Peyer's patch (tissue), 4 donors: ENCODE measurements around the gene HEYL. TPM values are rescaled to one million over a fixed set of nuclear protein-coding genes. Genes with fewer than 3 reads are reported as not detected.
A peak's percentile ranks its signal among the peaks of the same experiment; 100 is the strongest.

Experiments used
- DNase-seq, 3 donors: peaks; one replicate each; pipeline ENCODE4 v3.0.0-alpha.2; 2017 to 2019
- H3K27ac ChIP-seq, 4 donors: fragments of 200-600 bp; sonication (generic); one replicate each; pipeline ENCODE4 v1.5.1; 2016 to 2019
- H3K27me3 ChIP-seq, 2 donors: fragments of 200-600 bp; sonication (generic); one replicate each; pipeline ENCODE4 v1.5.1; 2019
- H3K36me3 ChIP-seq, 3 donors: fragments of 200-600 bp; sonication (generic); one replicate each; pipeline ENCODE4 v1.5.1; 2016 to 2019
- H3K4me1 ChIP-seq, 4 donors: fragments of 200-600 bp; sonication (generic); one replicate each; pipeline ENCODE4 v1.5.1; 2016 to 2019
- H3K4me3 ChIP-seq, 4 donors: fragments of 200-600 bp; sonication (generic); 1 replicate in 3 of 4; 2 replicates in 1 of 4; pipeline ENCODE4 v1.5.1; 2016 to 2019; ENCODE audit warnings: mild to moderate bottlenecking in 1 of 4
- H3K9me3 ChIP-seq, 4 donors: fragments of 200-600 bp; sonication (generic); one replicate each; pipeline ENCODE4 v1.5.1; 2016 to 2019; ENCODE audit warnings: mild to moderate bottlenecking in 1 of 4
- CTCF ChIP-seq, 6 experiments: fragments of 450-650 bp in 4 of 6; fragments of 200-600 bp in 2 of 6; sonication (generic) in 1 of 6; IDR thresholded peaks; one replicate each; pipeline ENCODE4 v1.5.1; 2017 to 2019; ENCODE audit warnings: antibody characterized with exemption in 6 of 6, mild to moderate bottlenecking in 3 of 6, moderate library complexity in 1 of 6
- POLR2A ChIP-seq, 2 donors: fragments of 450-650 bp; IDR thresholded peaks; one replicate each; pipeline ENCODE4 v1.5.1; 2017; ENCODE audit warnings: antibody characterized with exemption in 2 of 2, mild to moderate bottlenecking in 2 of 2, moderate library complexity in 2 of 2
- total RNA-seq, 4 donors: library from RNA; depleted of rRNA; stranded (reverse); fragments of >200 nt; gene quantifications; one replicate each; pipeline ENCODE4 v1.1.0, GENCODE V29; 2016

Gene HEYL
- total RNA-seq, 4 donors from 2014 or later: 0.95 to 5.8 (median 1.5) TPM; not detected in 1

DNA sequence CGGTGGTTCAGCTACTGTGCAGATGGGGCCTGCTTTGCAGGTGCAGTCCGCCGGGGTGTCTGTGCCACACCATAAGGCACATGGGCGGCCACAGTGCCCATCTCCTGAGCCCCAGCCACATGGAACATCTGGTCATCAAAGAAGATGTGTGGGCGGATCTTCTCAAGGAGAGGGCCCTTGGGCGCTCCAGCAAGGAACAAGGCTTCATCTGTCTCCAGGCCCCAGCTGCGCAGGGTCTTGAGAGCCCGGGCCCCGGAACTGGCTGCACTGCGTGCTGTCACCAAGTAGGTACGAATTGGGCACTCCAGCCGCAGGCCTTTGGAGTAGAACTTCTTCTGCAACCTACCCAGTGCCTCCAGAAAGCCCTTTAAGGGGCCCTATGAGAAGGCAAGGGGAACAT lies 19.7 kb upstream of the HEYL start:
- Histone ChIP-seq H3K4me3 (no peak overlapping the region), H3K27me3 (no peaks in the 10 kb centered on the region), H3K36me3 (no peaks in the 10 kb centered on the region), H3K4me1 (no peaks in the 10 kb centered on the region), H3K9me3 (no peaks in the 10 kb centered on the region), H3K27ac (no peak overlapping the region)
- TF ChIP-seq POLR2A (IDR thresholded peaks at IDR 0.05) (no peak), CTCF (IDR thresholded peaks at IDR 0.05) (no peak)
- DNase-seq: no peak

GRCh38 chr1:39657923-39658485 lies 18.6 kb upstream of the HEYL start:
- Histone ChIP-seq H3K36me3 (no peaks in the 10 kb centered on the region), H3K27me3 (no peaks in the 10 kb centered on the region), H3K4me3 (no peak overlapping the region), H3K27ac (no peak overlapping the region), H3K9me3 (no peaks in the 10 kb centered on the region), H3K4me1 (no peaks in the 10 kb centered on the region)
- TF ChIP-seq POLR2A (IDR thresholded peaks at IDR 0.05): no peak
- TF ChIP-seq CTCF (IDR thresholded peaks at IDR 0.05): peak in 4 of 6 experiments; percentile 56 to 69 (median 61)
- DNase-seq: peak; percentile 34 to 81 (median 69)

- Histone ChIP-seq H3K9me3 (no peaks in the 10 kb centered on the region), H3K4me1 (no peaks in the 10 kb centered on the region), H3K27me3 (no peaks in the 10 kb centered on the region), H3K36me3 (no peaks in the 10 kb centered on the region), H3K4me3 (no peak overlapping the region), H3K27ac (no peak overlapping the region)
- TF ChIP-seq POLR2A (IDR thresholded peaks at IDR 0.05): no peak
- DNase-seq: no peak
Measured at GRCh38 chr1:39657402-39657801, 18.0 kb upstream of the HEYL start.

DNA sequence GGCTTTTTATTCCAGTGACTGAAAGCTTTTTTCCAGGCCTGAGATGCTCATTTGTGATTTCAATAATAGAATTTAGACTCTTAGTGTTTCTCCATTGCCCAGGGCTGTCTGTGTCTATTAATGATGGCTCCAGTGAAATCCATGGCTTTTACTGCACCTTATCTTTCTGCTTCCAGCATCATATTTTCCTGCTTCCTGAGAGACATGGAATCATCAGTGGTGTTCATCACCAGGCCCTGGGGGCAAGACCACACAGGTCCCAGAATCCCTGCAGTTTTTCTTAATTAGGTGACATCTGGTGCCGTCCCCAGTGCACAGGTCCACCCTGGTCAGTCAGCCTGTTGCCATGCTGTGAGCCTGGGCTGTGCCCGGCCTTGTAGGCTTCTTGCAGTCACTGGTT lies 16.9 kb upstream of the HEYL start:
- TF ChIP-seq CTCF (IDR thresholded peaks at IDR 0.05): no peak
- TF ChIP-seq POLR2A (IDR thresholded peaks at IDR 0.05): no peak
- H3K36me3 ChIP-seq: no peaks in the 10 kb centered on the region
- H3K9me3 ChIP-seq: no peaks in the 10 kb centered on the region
- no peaks in the 10 kb centered on the region for H3K4me1 ChIP-seq
- no peak overlapping the region for H3K27ac ChIP-seq
- no peak overlapping the region for H3K4me3 ChIP-seq
- no peaks in the 10 kb centered on the region for H3K27me3 ChIP-seq
- DNase-seq: no peak

GRCh38 chr1:39655578-39656268 lies 16.3 kb upstream of the HEYL start:
- no peaks in the 10 kb centered on the region for H3K9me3 ChIP-seq
- no peak overlapping the region for H3K4me3 ChIP-seq
- no peaks in the 10 kb centered on the region for H3K4me1 ChIP-seq
- TF ChIP-seq POLR2A (IDR thresholded peaks at IDR 0.05) (no peak), CTCF (IDR thresholded peaks at IDR 0.05) (no peak)
- DNase-seq: no peak
- no peak overlapping the region for H3K27ac ChIP-seq
- H3K36me3 ChIP-seq: no peaks in the 10 kb centered on the region
- H3K27me3 ChIP-seq: no peaks in the 10 kb centered on the region

- Histone ChIP-seq H3K27ac (no peak overlapping the region), H3K36me3 (no peaks in the 10 kb centered on the region)
- TF ChIP-seq POLR2A (IDR thresholded peaks at IDR 0.05) (no peak), CTCF (IDR thresholded peaks at IDR 0.05) (no peak)
Measured at GRCh38 chr1:39654291-39654690, 14.8 kb upstream of the HEYL start.

More at GRCh38 chr1:39654291-39654690, 14.8 kb upstream of the HEYL start:
- Histone ChIP-seq H3K4me3 (no peak overlapping the region), H3K4me1 (no peaks in the 10 kb centered on the region), H3K27me3 (no peaks in the 10 kb centered on the region), H3K9me3 (no peaks in the 10 kb centered on the region)
- DNase-seq: no peak
